GM18951 (cell line): ENCODE results near the gene SOX18.
A peak's percentile ranks its signal among the peaks of the same experiment; 100 is the strongest.

Experiments
- POLR2A ChIP-seq: IDR thresholded peaks from 4 replicates; pipeline ENCODE4 v1.6.1; 2011; ENCODE audit warnings: mild to moderate bottlenecking; ENCODE audit not compliant: insufficient read length, insufficient read depth; ENCODE audit errors: extremely low read depth
- in situ Hi-C: fragments of 300-500 bp; cut with MboI; formaldehyde crosslinking; loops from one replicate; pipeline ENCODE4 v1.12.0; 2022; ENCODE audit warnings: low sequenced_read_pairs, mixed read lengths, inconsistent platforms; ENCODE audit not compliant: unreplicated experiment

SOX18 gene

GRCh38 chr20:64069209-64069613, 19.8 kb upstream of the SOX18 start:
- no peak for TF ChIP-seq POLR2A
- in situ Hi-C loops, result no loop called here

DNA sequence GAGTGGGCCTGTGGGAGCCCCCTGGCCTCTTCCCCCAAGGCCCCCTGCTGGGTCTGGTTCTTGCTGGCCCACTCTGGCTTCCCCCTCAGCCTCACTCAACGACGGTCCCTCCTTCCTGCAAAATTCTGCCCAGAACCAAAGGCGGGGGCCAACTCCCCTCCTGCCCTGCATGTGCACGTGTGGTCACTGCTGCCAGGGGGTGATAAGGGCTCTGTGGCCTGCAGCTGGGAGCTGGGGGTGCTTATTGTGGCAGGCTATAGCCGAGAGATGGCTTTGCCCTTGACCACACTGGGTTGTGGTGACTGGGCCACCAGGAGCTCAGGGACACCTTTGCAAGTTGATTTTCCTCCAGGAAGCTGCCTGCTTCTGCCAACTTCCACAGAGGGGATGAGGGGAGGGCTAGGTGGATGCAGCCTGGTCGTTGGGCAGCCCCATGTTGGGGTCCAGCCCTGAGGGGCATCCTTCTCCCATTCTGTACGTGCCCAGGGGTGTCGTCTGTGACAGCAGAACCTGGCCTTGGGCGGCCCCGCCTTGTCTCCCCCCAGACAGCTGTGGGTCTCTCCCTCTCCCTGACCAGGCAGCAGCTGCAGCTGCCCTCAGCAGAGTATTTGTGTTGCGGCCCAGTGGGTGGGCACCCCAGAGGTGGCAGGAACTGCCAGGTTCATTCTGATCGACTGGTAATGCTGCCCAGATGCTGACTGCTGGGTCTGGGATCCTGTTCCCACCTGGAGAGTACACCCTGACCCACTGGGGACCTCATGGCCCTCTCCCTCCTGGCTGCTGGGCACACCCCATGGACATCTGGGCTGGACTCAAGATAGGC, 19.2 kb upstream of the SOX18 start:
- in situ Hi-C loops, result no loop called here
- TF ChIP-seq POLR2A, result no peak

DNA sequence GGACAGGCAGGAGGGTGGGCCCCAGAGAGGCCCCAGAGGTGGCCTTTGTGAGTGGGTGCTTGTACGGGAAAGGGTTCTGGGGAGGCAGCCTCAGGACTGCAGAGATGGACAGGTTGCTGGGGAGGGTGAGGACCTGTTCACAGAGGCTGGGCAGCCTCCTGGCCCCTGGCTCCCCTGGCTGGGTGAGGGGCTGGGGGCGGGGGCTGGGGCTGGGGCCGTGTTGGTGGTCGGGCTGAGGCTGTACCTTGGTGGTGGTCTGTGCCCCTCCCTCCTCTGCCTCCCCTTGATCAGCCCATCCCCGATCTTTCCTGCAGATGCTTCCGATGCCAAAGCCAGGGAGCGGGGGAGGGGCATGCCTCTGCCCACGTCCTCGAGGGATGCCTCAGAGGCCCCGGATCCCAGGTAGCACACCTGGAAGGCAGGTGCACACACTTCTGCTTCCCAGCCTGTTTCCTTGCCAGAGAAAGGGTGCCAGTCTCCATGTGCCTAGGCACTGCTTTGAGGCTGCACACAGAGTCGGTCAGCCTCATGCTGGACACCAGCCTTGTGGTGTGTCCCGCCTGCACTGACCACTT, 18.4 kb upstream of the SOX18 start:
- in situ Hi-C loops, result no loop called here
- no peak for TF ChIP-seq POLR2A

DNA sequence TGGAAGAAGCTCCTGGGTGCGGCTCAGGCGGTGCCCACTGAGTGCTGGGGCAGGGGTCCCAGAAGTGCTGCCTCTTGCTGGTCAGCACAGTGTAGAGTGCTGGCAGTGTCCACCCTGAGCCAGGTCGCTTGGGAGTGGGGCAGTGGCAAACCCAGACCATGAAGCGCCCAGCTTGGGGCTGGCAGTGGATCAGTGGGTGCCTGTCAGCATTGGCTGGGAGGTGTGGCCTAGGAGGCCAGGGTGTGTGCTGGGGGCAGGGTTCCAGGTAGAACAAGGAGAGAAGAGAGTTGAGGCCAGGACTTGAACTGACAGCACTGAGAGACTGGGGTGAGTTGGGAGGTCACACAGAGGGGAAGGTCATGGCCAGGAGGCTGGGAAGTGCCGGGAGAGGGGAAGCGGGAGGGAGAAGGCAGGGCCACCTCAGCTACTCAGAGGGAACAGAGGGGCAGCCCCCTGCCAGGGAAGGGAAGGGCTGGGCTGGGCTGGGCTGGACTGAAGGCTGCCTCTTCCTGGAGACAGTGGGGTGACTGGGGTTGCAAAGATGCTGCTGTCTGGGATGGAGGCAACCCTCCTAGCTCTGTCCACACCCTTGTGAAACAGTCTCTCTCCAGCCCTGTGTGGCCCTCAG, 17.7 kb upstream of the SOX18 start:
- in situ Hi-C loops, result no loop called here

GRCh38 chr20:64065974-64066343, 16.5 kb upstream of the SOX18 start:
- in situ Hi-C loops, result no loop called here
- TF ChIP-seq POLR2A, result peak; percentile 36

More for the DNA sequence above, 17.7 kb upstream of the SOX18 start:
- no peak for TF ChIP-seq POLR2A

DNA sequence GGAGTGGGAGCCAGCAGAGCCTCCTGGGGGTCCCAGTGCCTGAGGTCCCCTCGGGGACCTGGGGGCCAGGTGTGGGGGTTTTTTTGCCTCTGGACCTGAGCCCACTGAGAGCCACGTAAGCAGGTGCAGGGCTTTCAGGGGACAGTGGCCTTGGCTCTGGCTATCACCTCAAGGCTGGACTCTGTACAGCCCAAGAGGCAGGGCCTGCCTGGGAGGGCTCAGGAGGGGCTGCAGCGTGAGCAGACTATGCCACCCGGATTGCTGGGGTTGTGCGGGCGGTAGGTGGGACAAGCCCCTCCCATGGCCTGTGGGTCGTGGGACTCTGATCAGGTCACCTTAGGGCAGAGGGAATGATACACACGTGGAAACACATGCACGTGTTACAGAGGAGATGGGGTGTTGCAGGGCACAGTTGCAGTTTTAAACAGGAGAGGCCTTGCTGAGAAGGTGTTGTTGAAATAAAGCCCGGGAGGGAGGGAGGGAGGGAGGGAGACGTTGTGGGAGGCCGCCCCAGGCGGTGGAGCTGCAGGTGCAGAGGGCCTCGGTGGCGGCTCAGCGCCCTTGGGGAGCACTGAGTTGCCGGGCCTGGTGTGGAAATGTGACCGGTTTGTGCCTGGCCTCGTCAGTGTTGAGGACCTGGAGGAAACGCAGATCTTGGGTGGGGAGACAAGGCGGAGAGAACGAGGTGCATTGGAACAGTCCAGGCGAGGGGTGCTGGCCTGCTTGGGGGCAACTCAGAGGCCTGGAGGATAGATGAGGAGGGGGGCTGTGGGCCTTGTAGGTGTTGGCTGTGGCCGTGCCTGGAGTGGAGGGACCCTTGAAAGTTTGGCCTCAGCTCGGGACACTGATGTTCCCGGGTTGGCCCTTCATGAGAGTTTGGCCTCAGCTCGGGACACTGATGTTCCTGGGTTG, 15.9 kb upstream of the SOX18 start:
- in situ Hi-C loops, result no loop called here
- no peak for TF ChIP-seq POLR2A

- in situ Hi-C loops, result no loop called here
- no peak for TF ChIP-seq POLR2A
These were observed 14.8 kb upstream of the SOX18 start for GRCh38 chr20:64064145-64064698.

DNA sequence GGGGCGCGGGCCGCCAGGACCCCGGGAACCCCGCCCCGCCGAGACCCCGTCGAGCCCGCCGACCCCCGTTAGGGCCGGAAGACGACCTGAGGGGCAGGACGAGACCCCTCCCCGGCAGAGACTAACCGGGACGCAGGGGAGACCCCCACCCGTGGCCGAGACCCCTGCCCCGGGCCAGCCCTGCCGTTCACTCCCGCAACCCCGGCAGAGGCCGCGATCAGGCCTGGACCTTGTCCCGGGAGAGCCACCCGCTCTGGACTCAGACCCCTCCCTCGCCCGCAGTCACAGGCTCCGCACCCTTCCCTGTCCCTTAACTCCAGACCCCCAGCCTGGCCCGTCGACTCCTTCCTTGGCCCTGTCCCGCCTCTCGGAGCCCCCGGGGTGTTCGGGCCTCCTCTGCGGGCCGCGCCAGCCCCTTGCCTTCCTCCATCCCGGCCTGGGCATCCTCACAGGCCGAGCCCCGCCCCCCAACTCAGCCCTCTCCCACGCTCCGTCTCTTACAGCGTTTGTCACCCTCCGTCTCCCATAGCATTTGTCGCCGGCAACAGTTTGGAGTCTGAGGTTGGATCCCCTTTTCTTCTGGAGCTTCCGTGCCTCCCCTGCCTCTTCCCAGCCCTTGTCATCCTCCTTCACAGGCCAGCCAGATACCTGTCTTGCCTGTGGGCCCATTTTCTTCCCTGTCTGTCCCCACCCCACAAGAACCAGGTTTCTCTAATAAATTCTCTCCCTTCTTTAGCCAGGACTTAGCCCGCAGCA, 14.1 kb upstream of the SOX18 start:
- in situ Hi-C loops, result no loop called here
- TF ChIP-seq POLR2A, result no peak

GRCh38 chr20:64062596-64063388, 13.4 kb upstream of the SOX18 start, which contains the start of gene TCEA2:
TCEA2 (plus strand) TSS chr20:64063198; CDS start chr20:64063313, 115 bp downstream.
- in situ Hi-C loops, result no loop called here
- peak; percentile 63 for TF ChIP-seq POLR2A

DNA sequence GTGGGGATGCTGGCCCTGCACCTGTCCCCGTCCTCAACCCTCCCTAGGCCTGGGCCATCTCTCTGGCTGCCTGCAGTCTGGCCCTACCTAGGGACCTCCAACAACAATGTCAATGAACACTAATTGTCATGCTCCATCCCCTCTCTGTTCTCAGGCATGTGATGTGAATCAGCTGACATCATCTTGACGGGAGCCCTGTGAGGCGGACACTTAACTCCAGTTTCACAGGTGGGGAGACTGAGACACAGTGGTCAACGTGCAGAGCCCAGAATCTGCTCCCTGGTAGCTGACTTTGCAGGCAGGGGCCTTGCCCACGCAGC, 12.8 kb upstream of the SOX18 start:
- TF ChIP-seq POLR2A, result no peak
- in situ Hi-C loops, result no loop called here

- in situ Hi-C loops, result no loop called here
- no peak for TF ChIP-seq POLR2A
These were observed 9.1 kb upstream of the SOX18 start for GRCh38 chr20:64058536-64058935.

- in situ Hi-C loops, result no loop called here
These were observed 8.4 kb upstream of the SOX18 start for GRCh38 chr20:64057628-64058498.

More at GRCh38 chr20:64057628-64058498, 8.4 kb upstream of the SOX18 start:
- no peak for TF ChIP-seq POLR2A
